ENCODE data around the gene FCSK. TPM values are rescaled to one million over a fixed set of nuclear protein-coding genes. Genes with fewer than 3 reads are reported as not detected.
A peak's percentile ranks its signal among the peaks of the same experiment; 100 is the strongest.

The FCSK gene
- total and polyA plus RNA-seq, 2 of the 13 experiments (the other 11 are each of a cell fraction or from before 2014, with no cell fraction given), result 9.1 to 19.2 TPM

- TF ChIP-seq ZNF788 (CRISPR knock-in tag; IDR thresholded peaks at IDR 0.05; ENCODE audit: borderline replicate concordance) (peak; percentile 51; the same call in 1 of the 2 replicates), ZNF280D (CRISPR knock-in tag; IDR thresholded peaks at IDR 0.05) (no peak), ZNF576 (CRISPR knock-in tag; IDR thresholded peaks at IDR 0.05) (no peak), KDM1A (CRISPR knock-in tag; IDR thresholded peaks at IDR 0.05) (no peak), HDAC1 (CRISPR knock-in tag; IDR thresholded peaks at IDR 0.05) (no peak; the same call in 1 of the 2 replicates), ZNF484 (CRISPR knock-in tag; IDR thresholded peaks at IDR 0.05; ENCODE audit: borderline replicate concordance, low read depth) (no peak), ZGPAT (CRISPR knock-in tag; IDR thresholded peaks at IDR 0.05) (0 out of 2 replicates have a peak, but pooled peaks have one; percentile 25), ZNF766 (CRISPR knock-in tag; IDR thresholded peaks at IDR 0.05; ENCODE audit: borderline replicate concordance) (no peak), PHB2 (IDR thresholded peaks at IDR 0.05; ENCODE audit: partially characterized antibody) (no peak), FOXK2 (IDR thresholded peaks at IDR 0.05) (no peak), KDM2A (CRISPR knock-in tag; IDR thresholded peaks at IDR 0.05; ENCODE audit: borderline replicate concordance, low read depth) (peak; percentile 83; the same call in 1 of the 2 replicates), ZUFSP (CRISPR knock-in tag; IDR thresholded peaks at IDR 0.05; ENCODE audit: borderline replicate concordance) (no peak), ZNF629 (CRISPR knock-in tag; conservative IDR thresholded peaks at IDR 0.05) (no peak), TMF1 (CRISPR knock-in tag; IDR thresholded peaks at IDR 0.05; ENCODE audit: low read depth) (0 out of 2 replicates have a peak, but pooled peaks have one; percentile 23), TRIM24 (CRISPR knock-in tag; IDR thresholded peaks at IDR 0.05) (no peak), ZNF333 (CRISPR knock-in tag; IDR thresholded peaks at IDR 0.05; ENCODE audit: borderline replicate concordance) (no peak), NCOA2 (CRISPR knock-in tag; IDR thresholded peaks at IDR 0.05) (no peak), ZNF160 (CRISPR knock-in tag; IDR thresholded peaks at IDR 0.05) (no peak), ZNF281 (CRISPR knock-in tag; IDR thresholded peaks at IDR 0.05; ENCODE audit: borderline replicate concordance) (no peak; the same call in 1 of the 2 replicates), ATF2 (CRISPR knock-in tag; IDR thresholded peaks at IDR 0.05) (no peak)
These were observed 16.5 kb downstream of the FCSK start (continued) for GRCh38 chr16:70470927-70471341.

All from HepG2 (cell line).